Ascending aorta (tissue), 2 donors: Measurements from ENCODE around the gene PSME3. TPM values are rescaled to one million over a fixed set of nuclear protein-coding genes. Genes with fewer than 3 reads are reported as not detected.

Source experiments
- DNase-seq, 2 donors: peaks; one replicate each; pipeline ENCODE4 v3.0.0-alpha.2; 2019; ENCODE audit warnings: low spot score in 2 of 2
- H3K27ac ChIP-seq, 2 donors: fragments of 200-600 bp; sonication (generic); one replicate each; pipeline ENCODE4 v1.5.1; 2016 to 2017; ENCODE audit warnings: mild to moderate bottlenecking in 1 of 2
- H3K27me3 ChIP-seq: fragments of 200-600 bp; sonication (generic); one replicate; pipeline ENCODE4 v1.5.1; 2017
- H3K36me3 ChIP-seq, 2 donors: fragments of 200-600 bp; sonication (generic); one replicate each; pipeline ENCODE4 v1.5.1; 2016
- H3K4me1 ChIP-seq, 2 donors: fragments of 200-600 bp; sonication (generic); one replicate each; pipeline ENCODE4 v1.5.1; 2016 to 2017; ENCODE audit warnings: mild to moderate bottlenecking in 1 of 2
- H3K4me3 ChIP-seq, 2 donors: fragments of 200-600 bp; sonication (generic); one replicate each; pipeline ENCODE4 v1.5.1; 2016 to 2017; ENCODE audit warnings: mild to moderate bottlenecking in 1 of 2
- H3K9me3 ChIP-seq, 2 donors: fragments of 200-600 bp; sonication (generic); one replicate each; pipeline ENCODE4 v1.5.1; 2016
- CTCF ChIP-seq, 3 experiments: fragments of 200-600 bp in 2 of 3; fragments of 450-650 bp in 1 of 3; sonication (generic) in 2 of 3; IDR thresholded peaks; one replicate each; pipeline ENCODE4 v1.5.1; 2016 to 2019; ENCODE audit warnings: antibody characterized with exemption in 3 of 3, mild to moderate bottlenecking in 1 of 3, moderate library complexity in 1 of 3
- intact Hi-C: fragments of 100-400 bp; cut with DNase I; formaldehyde crosslinking; loops from one replicate; pipeline ENCODE4 v1.15.1; 2023
- total RNA-seq: library from RNA; depleted of rRNA; stranded (reverse); fragments of >200 nt; gene quantifications from one replicate; pipeline ENCODE4 v1.1.0, GENCODE V29; 2016

The PSME3 gene
- total RNA-seq, 1 donor from 2014 or later = 29.7 TPM

- TF ChIP-seq CTCF (IDR thresholded peaks at IDR 0.05) = no peak
- Histone ChIP-seq H3K36me3 (peaks cover 48 to 60% of the 10 kb centered on the region in 2 donors), H3K4me3 (no peak within 1 kb of the TSS), H3K27ac (peak within 1 kb of the TSS in 1 of 2 donors; percentile 17), H3K4me1 (no peaks in the 10 kb centered on the region), H3K9me3 (no peaks in the 10 kb centered on the region), H3K27me3 (no peaks in the 10 kb centered on the region)
- intact Hi-C loops = loop anchor here (10.0 kb wide), 1 partner anchor 151 kb away; the partner anchor contains the start of gene RPL27
- DNase-seq = no peak
Measured at GRCh38 chr17:42844271-42844670, 11.1 kb downstream of the PSME3 start, which contains the start of gene AOC2. Gene AOC2, plus strand, starts transcription at chr17:42844580. Its CDS starts 47 bp downstream, at chr17:42844627.

- Histone ChIP-seq H3K27me3 (no peaks in the 10 kb centered on the region), H3K36me3 (peaks cover 41 to 53% of the 10 kb centered on the region in 2 donors), H3K4me3 (no peak overlapping the region), H3K27ac (no peak overlapping the region), H3K4me1 (peaks cover 0 to 3% of the 10 kb centered on the region in 2 donors), H3K9me3 (no peaks in the 10 kb centered on the region)
- TF ChIP-seq CTCF (IDR thresholded peaks at IDR 0.05) = no peak
- intact Hi-C loops = loop anchor here (10.0 kb wide), 1 partner anchor 150 kb away; the partner anchor contains the start of gene RPL27
- DNase-seq = no peak
Measured at GRCh38 chr17:42844761-42845555, 11.8 kb downstream of the PSME3 start.

GRCh38 chr17:42845556-42845917 lies 12.3 kb downstream of the PSME3 start:
- peak in 1 of 2 donors; percentile 51 for DNase-seq
- Histone ChIP-seq H3K4me3 (no peak overlapping the region), H3K27me3 (no peaks in the 10 kb centered on the region), H3K9me3 (no peaks in the 10 kb centered on the region), H3K4me1 (peaks cover 0 to 9% of the 10 kb centered on the region in 2 donors), H3K36me3 (peaks cover 35 to 47% of the 10 kb centered on the region in 2 donors), H3K27ac (peak overlapping the region in 1 of 2 donors; percentile 57)
- no peak for TF ChIP-seq CTCF (IDR thresholded peaks at IDR 0.05)
- intact Hi-C loops = loop anchor here (10.0 kb wide), 1 partner anchor 149 kb away; the partner anchor contains the start of gene RPL27

- DNase-seq = peak in 1 of 2 donors; percentile 65
- peaks cover 32 to 42% of the 10 kb centered on the region in 2 donors for H3K36me3 ChIP-seq
- H3K9me3 ChIP-seq = no peaks in the 10 kb centered on the region
- no peak for TF ChIP-seq CTCF (IDR thresholded peaks at IDR 0.05)
- H3K4me1 ChIP-seq = peaks cover 0 to 12% of the 10 kb centered on the region in 2 donors
- H3K4me3 ChIP-seq = no peak overlapping the region
- peak overlapping the region; percentile 22 to 57 for H3K27ac ChIP-seq
- H3K27me3 ChIP-seq = no peaks in the 10 kb centered on the region
- intact Hi-C loops = loop anchor here (10.0 kb wide), 1 partner anchor 149 kb away; the partner anchor contains the start of gene RPL27
Measured at GRCh38 chr17:42845918-42846593, 12.9 kb downstream of the PSME3 start.

- intact Hi-C loops = loop anchor here (10.0 kb wide), 1 partner anchor 148 kb away; the partner anchor contains the start of gene RPL27
- no peak for DNase-seq
- Histone ChIP-seq H3K27me3 (no peaks in the 10 kb centered on the region), H3K27ac (peak overlapping the region; percentile 22 to 57), H3K36me3 (peaks cover 26 to 35% of the 10 kb centered on the region in 2 donors), H3K9me3 (no peaks in the 10 kb centered on the region), H3K4me3 (no peak overlapping the region), H3K4me1 (peaks cover 0 to 12% of the 10 kb centered on the region in 2 donors)
- no peak for TF ChIP-seq CTCF (IDR thresholded peaks at IDR 0.05)
Measured at GRCh38 chr17:42846594-42847280, 13.5 kb downstream of the PSME3 start.
